NCI-H2196 (cell line): ENCODE results near the gene MAP3K14.
"Not testable (repeated sequence)": the region's sequence is repeated elsewhere in the genome, so short reads cannot be mapped to it uniquely, and the experiment has no call there.

Experiments used
- DNase-seq: peaks from one replicate; lab custom pipeline; 2025; ENCODE audit not compliant: unreplicated experiment; lab: John Stamatoyannopoulos, UW

Gene MAP3K14

DNA sequence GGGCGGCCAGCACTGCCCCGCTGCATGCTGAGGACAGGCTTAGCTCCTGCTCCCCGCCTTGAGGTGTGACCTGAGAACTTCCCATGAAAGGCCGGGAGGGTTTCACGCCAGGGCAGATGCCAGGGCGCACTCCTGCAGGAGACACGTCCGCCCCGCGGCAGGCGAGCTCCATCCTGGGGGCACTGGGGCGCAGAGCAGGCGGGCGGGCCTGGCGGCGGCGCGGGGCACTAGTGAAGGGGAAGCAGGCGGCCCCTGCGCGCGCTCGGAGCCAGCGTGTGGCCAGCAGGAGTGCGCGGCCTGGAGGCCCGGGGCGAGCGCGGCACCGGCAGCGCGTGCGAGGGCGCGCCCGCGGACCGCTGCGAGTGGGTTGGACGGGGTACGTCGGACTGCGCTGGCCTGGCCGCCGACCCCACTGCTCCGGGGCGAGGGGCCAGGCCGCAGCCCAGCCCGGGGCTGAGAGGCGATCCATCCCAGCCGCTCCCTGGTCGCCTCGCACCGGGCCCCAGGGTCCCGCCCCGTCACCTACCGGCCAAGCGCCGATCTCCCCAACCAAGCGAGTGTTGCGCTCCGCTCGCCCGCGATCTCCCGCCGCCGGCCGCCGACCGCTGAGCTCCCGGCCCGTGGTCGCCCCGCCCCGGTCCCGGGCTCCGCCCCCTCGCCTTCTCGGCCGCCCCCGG is at the start of gene MAP3K14:
Gene MAP3K14 (minus strand): TSS at position 587 of the 677 bp plus-strand sequence. CDS start 26,275 bp downstream, outside the sequence.
- no peak for DNase-seq

GRCh38 chr17:45366049-45366448 is 49.2 kb upstream of the MAP3K14 start:
- DNase-seq: no peak

DNA sequence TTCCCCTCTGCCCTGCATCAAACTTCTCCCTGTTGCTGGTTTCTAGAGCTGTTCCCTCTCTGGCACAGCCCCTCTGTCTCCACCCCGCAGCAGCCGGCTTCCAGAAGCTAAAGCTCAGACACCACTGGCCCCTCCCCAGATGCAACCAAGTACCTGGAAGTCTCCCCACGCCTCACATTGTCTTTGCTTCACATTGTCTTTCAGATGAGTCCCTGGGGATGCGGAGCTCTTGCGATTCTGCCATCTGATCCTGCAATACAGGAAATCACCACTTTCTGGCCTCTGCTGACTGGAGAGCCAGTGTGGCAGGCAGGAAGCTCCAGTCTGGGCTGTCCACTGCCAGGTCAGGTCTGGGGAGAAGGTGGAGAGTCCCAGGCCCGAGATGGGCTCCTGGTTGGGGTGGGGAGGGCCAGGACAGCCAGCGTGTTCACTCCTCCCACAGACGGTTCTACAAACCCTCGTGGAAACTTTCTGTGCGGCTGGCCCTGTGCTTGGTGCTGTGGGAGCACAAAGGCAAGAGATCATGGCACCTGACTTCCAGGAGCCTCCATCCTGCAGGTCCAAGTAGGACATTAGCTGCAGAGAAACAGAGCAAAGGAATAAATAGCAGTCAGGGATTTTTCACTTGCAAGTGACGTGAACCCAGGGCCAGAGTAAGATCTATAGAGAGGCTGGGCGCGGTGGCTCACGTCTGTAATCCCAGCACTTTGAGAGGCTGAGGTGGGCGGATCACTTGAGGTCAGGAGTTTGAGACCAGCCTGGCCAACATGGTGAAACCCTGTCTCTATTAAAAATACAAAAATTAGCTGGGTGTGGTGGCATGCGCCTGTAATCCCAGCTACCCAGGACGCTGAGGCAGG is 47.9 kb upstream of the MAP3K14 start:
- no peak for DNase-seq

GRCh38 chr17:45363498-45363897 is 46.7 kb upstream of the MAP3K14 start:
- DNase-seq: no peak

GRCh38 chr17:45361976-45362375 is 45.2 kb upstream of the MAP3K14 start:
- DNase-seq: no peak

DNA sequence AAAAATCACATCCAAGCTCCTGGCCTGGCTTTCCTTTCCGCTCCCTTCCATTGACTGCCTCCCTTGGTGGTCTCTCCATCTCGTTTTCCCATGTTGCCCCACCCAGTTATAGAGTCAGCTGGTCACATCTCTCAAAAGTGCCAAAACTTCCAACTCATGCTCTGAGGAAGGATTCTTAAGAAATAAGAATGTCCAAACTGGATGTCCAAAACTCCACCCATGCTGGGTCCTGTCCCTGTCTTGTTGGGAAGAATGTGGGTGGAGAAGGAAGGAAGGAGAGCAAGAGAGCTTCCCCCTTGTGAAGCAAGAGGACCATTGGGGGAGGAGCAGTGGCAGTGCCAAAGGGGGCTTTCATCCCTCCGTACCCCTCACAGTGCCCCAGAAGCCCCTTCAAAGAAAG is 44.6 kb upstream of the MAP3K14 start:
- no peak for DNase-seq

GRCh38 chr17:45357364-45357997 is 40.7 kb upstream of the MAP3K14 start:
- no peak for DNase-seq

- peak; percentile 24 for DNase-seq
Measured at GRCh38 chr17:45355087-45355486, 38.3 kb upstream of the MAP3K14 start.

DNA sequence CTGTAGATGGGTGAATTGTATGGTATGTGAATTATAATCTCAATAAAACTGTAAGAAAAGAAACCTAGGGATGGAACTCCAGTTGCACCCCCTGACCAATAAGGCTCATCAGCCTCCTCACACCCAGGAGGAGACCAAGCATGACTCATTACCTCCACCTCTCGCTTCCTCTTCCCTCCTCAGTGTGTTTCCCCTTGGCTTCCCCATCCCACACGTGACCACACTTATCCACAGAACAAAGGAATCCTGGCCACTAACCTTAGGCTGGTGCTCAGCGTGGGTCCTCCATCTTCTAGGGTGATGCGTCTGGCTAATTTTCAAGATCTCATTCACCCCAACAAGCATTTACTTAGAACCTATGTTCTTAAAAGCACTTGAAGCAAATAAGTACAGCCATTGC is 36.2 kb upstream of the MAP3K14 start:
- no peak for DNase-seq

DNA sequence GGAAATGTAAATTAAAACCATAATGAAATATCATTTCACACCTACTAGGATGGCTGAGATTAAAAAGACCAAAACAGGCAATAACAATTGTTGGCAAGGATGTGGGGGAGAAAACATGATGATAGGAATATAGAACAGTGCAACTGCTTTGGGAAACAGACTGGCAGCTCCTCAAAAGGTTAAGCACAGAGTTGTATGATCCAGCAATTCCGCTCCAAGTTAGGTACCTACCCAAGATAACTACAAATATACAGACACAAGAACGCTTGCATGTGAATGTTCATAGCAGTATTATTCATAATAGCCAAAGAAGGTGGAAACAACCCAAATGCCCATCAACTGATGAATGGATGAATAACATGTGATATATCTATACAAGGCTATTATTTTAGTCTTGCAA is 35.0 kb upstream of the MAP3K14 start:
- no peak for DNase-seq

DNA sequence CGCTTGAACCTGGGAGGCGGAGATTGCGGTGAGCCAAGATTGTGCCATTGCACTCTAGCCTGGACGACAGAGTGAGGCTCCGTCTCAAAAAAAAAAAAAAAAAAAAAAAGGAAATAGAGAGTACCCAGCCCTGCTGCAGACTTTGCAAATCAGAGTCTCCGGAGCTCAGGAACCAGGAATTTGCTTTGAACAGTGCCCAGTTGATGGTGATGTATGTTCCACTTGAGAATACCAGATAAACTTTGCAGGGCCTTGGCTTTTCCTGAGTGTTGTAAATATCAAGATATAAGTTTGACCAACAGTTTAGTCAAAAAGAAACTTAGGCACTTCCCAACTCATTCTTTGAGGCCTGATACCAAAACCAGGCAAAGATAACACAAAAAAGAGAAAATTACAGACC is 30.6 kb upstream of the MAP3K14 start:
- no peak for DNase-seq

DNA sequence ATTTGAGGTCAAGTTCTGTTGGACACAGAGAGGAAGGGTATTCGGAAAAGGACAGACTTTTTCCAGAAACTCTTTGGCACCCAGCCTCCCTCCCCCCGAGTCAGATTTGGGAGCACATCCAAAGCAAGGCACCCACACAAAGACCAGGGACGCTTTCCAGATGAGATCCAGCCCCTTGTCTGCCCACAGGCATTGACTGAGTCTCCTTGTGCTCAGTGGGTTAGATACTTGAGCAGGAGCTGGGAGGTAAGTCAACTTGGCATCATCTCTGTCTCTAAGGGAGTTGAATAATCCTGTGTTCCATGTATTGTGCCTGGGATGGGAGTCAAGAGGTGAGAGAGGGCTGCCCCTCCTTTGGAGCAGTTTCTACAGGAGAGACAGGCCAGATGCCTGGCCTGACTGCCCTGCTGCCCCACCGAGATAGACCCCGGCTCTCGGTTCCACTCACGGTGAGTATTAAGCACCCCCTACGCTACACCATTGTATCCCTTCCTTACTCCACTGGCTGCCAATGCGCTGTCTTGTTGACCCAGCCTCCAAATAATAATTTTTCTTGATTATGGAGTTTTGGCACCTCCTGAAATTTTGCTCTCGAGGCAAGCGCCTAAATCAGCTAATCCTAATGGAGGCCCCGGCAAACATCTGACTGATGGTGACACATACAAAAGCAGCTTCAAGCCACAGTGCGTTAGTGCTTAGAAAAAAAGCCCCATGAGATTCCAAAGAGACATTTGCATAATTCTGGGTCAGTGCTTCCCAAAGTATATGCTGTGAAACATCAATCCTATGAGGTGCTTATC is 29.6 kb upstream of the MAP3K14 start:
- no peak for DNase-seq

DNA sequence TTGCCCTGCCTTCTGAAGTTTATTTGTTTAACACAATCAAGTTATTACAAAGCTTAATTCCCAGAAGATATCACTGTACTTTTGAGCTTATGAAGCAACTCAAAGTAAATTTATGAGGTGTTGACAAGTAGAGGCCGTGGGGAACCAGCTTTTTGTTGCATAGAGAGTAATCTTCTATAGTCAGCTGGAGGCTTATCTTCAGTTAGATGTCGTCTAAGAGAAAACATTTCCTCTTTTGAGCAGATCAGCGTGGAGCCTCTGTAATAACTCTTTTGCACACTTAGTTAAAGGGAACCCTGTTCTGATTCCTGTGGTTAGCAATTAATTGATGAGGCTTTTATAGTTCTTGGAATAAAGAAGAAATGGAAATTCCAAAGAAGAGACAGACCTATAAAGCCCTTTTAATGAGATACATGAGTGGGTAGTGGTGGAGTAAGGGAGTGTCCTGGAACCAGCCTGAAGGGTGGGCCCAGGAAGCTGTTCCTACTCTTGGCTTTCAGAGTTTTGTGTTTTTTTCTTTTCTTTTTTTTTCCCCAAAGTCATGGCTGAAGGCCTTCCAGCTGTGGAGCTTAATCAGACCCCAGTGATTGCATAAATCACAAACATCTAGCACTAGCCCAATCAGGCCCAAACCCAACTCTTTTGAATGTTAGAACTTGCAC is 28.9 kb upstream of the MAP3K14 start:
- DNase-seq: no peak

DNA sequence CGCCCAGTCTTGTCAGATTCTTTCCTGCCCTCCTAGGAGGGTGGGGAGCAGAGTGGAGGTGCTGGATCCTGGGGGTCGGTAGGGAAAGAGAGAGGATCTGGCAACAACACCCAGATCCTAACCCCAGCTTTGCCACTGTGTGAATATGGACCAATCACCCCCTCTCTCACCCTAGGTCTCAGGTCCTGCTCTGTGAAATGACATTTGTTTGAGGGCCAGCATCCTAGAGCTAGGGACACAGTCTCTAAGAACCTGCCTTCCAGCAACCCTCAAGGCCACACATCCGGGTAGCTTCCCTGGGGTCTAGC is 28.4 kb upstream of the MAP3K14 start:
- DNase-seq: no peak

GRCh38 chr17:45343967-45344664 is 27.3 kb upstream of the MAP3K14 start:
- DNase-seq: not testable (repeated sequence)

- DNase-seq: no peak
Measured at GRCh38 chr17:45342871-45343526, 26.2 kb upstream of the MAP3K14 start.

GRCh38 chr17:45342306-45342705 is 25.5 kb upstream of the MAP3K14 start:
- no peak for DNase-seq

GRCh38 chr17:45341533-45342158 is 24.8 kb upstream of the MAP3K14 start:
- peak; percentile 63 for DNase-seq
